ENCODE data around the gene SLC30A1.
"Not testable (repeated sequence)": the region's sequence is repeated elsewhere in the genome, so short reads cannot be mapped to it uniquely, and the experiment has no call there.

Gene SLC30A1

GRCh38 chr1:211547710-211548109, 31.3 kb downstream of the SLC30A1 start:
- no peak for DNase-seq (ENCODE audit: low read depth in 2 of 2)

- DNase-seq (ENCODE audit: low read depth in 2 of 2) = no peak
Observed at GRCh38 chr1:211546543-211546942, 32.4 kb downstream of the SLC30A1 start.

GRCh38 chr1:211543025-211543424, 35.9 kb downstream of the SLC30A1 start:
- DNase-seq (ENCODE audit: low read depth in 2 of 2) = no peak

GRCh38 chr1:211541720-211542477, 37.1 kb downstream of the SLC30A1 start:
- DNase-seq (ENCODE audit: low read depth in 2 of 2) = no peak

GRCh38 chr1:211541278-211541677, 37.7 kb downstream of the SLC30A1 start:
- no peak for DNase-seq (ENCODE audit: low read depth in 2 of 2)

- DNase-seq (ENCODE audit: low read depth in 2 of 2) = not testable (repeated sequence)
Observed at GRCh38 chr1:211540824-211541223, 38.1 kb downstream of the SLC30A1 start.

- no peak for DNase-seq (ENCODE audit: low read depth in 2 of 2)
Observed at GRCh38 chr1:211538287-211538686, 40.7 kb downstream of the SLC30A1 start.

- no peak for DNase-seq (ENCODE audit: low read depth in 2 of 2)
Observed at GRCh38 chr1:211537253-211537652, 41.7 kb downstream of the SLC30A1 start.

- no peak for DNase-seq (ENCODE audit: low read depth in 2 of 2)
Observed at GRCh38 chr1:211536606-211537005, 42.4 kb downstream of the SLC30A1 start.

GRCh38 chr1:211535346-211535745, 43.6 kb downstream of the SLC30A1 start:
- DNase-seq (ENCODE audit: low read depth in 2 of 2) = no peak

GRCh38 chr1:211534545-211535291, 44.2 kb downstream of the SLC30A1 start:
- no peak for DNase-seq (ENCODE audit: low read depth in 2 of 2)

- DNase-seq (ENCODE audit: low read depth in 2 of 2) = no peak
Observed at GRCh38 chr1:211532088-211532444, 46.9 kb downstream of the SLC30A1 start.

GRCh38 chr1:211531194-211532087, 47.5 kb downstream of the SLC30A1 start:
- no peak for DNase-seq (ENCODE audit: low read depth in 2 of 2)

GRCh38 chr1:211530102-211530501, 48.9 kb downstream of the SLC30A1 start:
- DNase-seq (ENCODE audit: low read depth in 2 of 2) = no peak

GRCh38 chr1:211529453-211529852, 49.5 kb downstream of the SLC30A1 start:
- DNase-seq (ENCODE audit: low read depth in 2 of 2) = no peak

GRCh38 chr1:211529011-211529410, 50.0 kb downstream of the SLC30A1 start:
- no peak for DNase-seq (ENCODE audit: low read depth in 2 of 2)

GRCh38 chr1:211527888-211528287, 51.1 kb downstream of the SLC30A1 start:
- no peak for DNase-seq (ENCODE audit: low read depth in 2 of 2)

GRCh38 chr1:211527006-211527405, 52.0 kb downstream of the SLC30A1 start:
- DNase-seq (ENCODE audit: low read depth in 2 of 2) = no peak

GRCh38 chr1:211526101-211526500, 52.9 kb downstream of the SLC30A1 start:
- DNase-seq (ENCODE audit: low read depth in 2 of 2) = no peak

- no peak for DNase-seq (ENCODE audit: low read depth in 2 of 2)
Observed at GRCh38 chr1:211525101-211525676, 53.8 kb downstream of the SLC30A1 start.

- DNase-seq (ENCODE audit: low read depth in 2 of 2) = no peak
Observed at GRCh38 chr1:211524521-211524920, 54.4 kb downstream of the SLC30A1 start.

- DNase-seq (ENCODE audit: low read depth in 2 of 2) = no peak
Observed at GRCh38 chr1:211522804-211523203, 56.2 kb downstream of the SLC30A1 start.

Data from stimulated activated CD4-positive, alpha-beta T cell treated with anti-CD3 and anti-CD28 coated beads, Interleukin-12 subunit alpha, Interleukin-12 subunit beta, amount 100 ng/mL, for 24 hours (primary cell).